IPS-20b (cell line): Measurements from ENCODE around the gene GPR149.
A peak's percentile ranks its signal among the peaks of the same experiment; 100 is the strongest.
"Not testable (repeated sequence)": the region's sequence is repeated elsewhere in the genome, so short reads cannot be mapped to it uniquely, and the experiment has no call there.

ENCODE experiments used
- H3K27ac ChIP-seq: one replicate; pipeline ENCODE4 v1.5.1; 2013; ENCODE audit warnings: low read length
- H3K27me3 ChIP-seq: 2 replicates; pipeline ENCODE4 v1.6.1; 2013; ENCODE audit warnings: mild to moderate bottlenecking, low read length, inconsistent platforms; ENCODE audit not compliant: insufficient read depth
- H3K36me3 ChIP-seq: 2 replicates; pipeline ENCODE4 v1.6.1; 2013; ENCODE audit warnings: low read depth, mild to moderate bottlenecking, inconsistent platforms, low read length, moderate library complexity; ENCODE audit not compliant: insufficient read depth
- H3K4me1 ChIP-seq: 2 replicates; pipeline ENCODE4 v1.6.1; 2013; ENCODE audit warnings: mild to moderate bottlenecking, control low read depth, inconsistent platforms, low read length, moderate library complexity; ENCODE audit not compliant: insufficient read depth
- H3K4me3 ChIP-seq: 2 replicates; pipeline ENCODE4 v1.5.1; 2013; ENCODE audit warnings: mild to moderate bottlenecking, low read length, inconsistent platforms
- H3K9ac ChIP-seq: 2 replicates; pipeline ENCODE4 v1.6.1; 2013; ENCODE audit warnings: low read depth, mild to moderate bottlenecking, inconsistent platforms, low read length, moderate library complexity
- H3K9me3 ChIP-seq: 2 replicates; pipeline ENCODE4 v1.6.1; 2013; ENCODE audit warnings: mild to moderate bottlenecking, low read depth, low read length, inconsistent platforms; ENCODE audit not compliant: insufficient read depth

The GPR149 gene

GRCh38 chr3:154430014-154430413 is at the start of gene GPR149:
Gene GPR149 (minus strand): TSS chr3:154430190. CDS start chr3:154429615, 575 bp downstream.
- no peaks in the 10 kb centered on the region for H3K36me3 ChIP-seq
- H3K9ac ChIP-seq: no peak within 1 kb of the TSS
- H3K27ac ChIP-seq: no peak within 1 kb of the TSS
- no peaks in the 10 kb centered on the region; the same call in 1 of the 2 replicates for H3K4me1 ChIP-seq
- peaks cover 50% of the 10 kb centered on the region for H3K27me3 ChIP-seq
- H3K9me3 ChIP-seq: no peaks in the 10 kb centered on the region
- peak within 1 kb of the TSS; percentile 76; the same call in 1 of the 2 replicates for H3K4me3 ChIP-seq

- H3K27ac ChIP-seq: no peak overlapping the region
Measured at GRCh38 chr3:154473769-154474168, 43.8 kb upstream of the GPR149 start.

GRCh38 chr3:154469585-154469984 is 39.6 kb upstream of the GPR149 start:
- no peaks in the 10 kb centered on the region for H3K36me3 ChIP-seq
- H3K9me3 ChIP-seq: peaks cover 8% of the 10 kb centered on the region
- H3K4me3 ChIP-seq: no peak overlapping the region
- H3K27me3 ChIP-seq: no peaks in the 10 kb centered on the region
- no peak overlapping the region for H3K27ac ChIP-seq
- H3K9ac ChIP-seq: no peak overlapping the region
- 0 out of 2 replicates have a peak, but pooled peaks cover 4% of the 10 kb centered on the region for H3K4me1 ChIP-seq

More at GRCh38 chr3:154473769-154474168, 43.8 kb upstream of the GPR149 start:
- Histone ChIP-seq H3K9ac (no peak overlapping the region), H3K9me3 (peaks cover 8% of the 10 kb centered on the region), H3K4me3 (no peak overlapping the region), H3K4me1 (0 out of 2 replicates have a peak, but pooled peaks cover 4% of the 10 kb centered on the region), H3K27me3 (no peaks in the 10 kb centered on the region), H3K36me3 (no peaks in the 10 kb centered on the region)

- Histone ChIP-seq H3K36me3 (no peaks in the 10 kb centered on the region), H3K4me3 (no peak overlapping the region), H3K4me1 (0 out of 2 replicates have a peak, but pooled peaks cover 3% of the 10 kb centered on the region), H3K9me3 (no peaks in the 10 kb centered on the region), H3K27me3 (no peaks in the 10 kb centered on the region), H3K27ac (no peak overlapping the region), H3K9ac (no peak overlapping the region)
Measured at GRCh38 chr3:154464440-154465190, 34.6 kb upstream of the GPR149 start.

- no peaks in the 10 kb centered on the region for H3K9me3 ChIP-seq
- no peak overlapping the region for H3K4me3 ChIP-seq
- no peak overlapping the region for H3K27ac ChIP-seq
- H3K27me3 ChIP-seq: no peaks in the 10 kb centered on the region
- no peaks in the 10 kb centered on the region for H3K4me1 ChIP-seq
- no peaks in the 10 kb centered on the region for H3K36me3 ChIP-seq
- no peak overlapping the region for H3K9ac ChIP-seq
Measured at GRCh38 chr3:154458560-154458959, 28.6 kb upstream of the GPR149 start.

- H3K4me1 ChIP-seq, H3K9me3 ChIP-seq, H3K27me3 ChIP-seq, H3K4me3 ChIP-seq, H3K27ac ChIP-seq, H3K9ac ChIP-seq, H3K36me3 ChIP-seq: not testable (repeated sequence)
Measured at GRCh38 chr3:154439081-154439480, 9.1 kb upstream of the GPR149 start.

GRCh38 chr3:154431043-154431442 is 1.1 kb upstream of the GPR149 start:
- no peak overlapping the region for H3K9ac ChIP-seq
- H3K27ac ChIP-seq: no peak overlapping the region
- no peaks in the 10 kb centered on the region for H3K36me3 ChIP-seq
- H3K9me3 ChIP-seq: no peaks in the 10 kb centered on the region
- H3K27me3 ChIP-seq: peaks cover 50% of the 10 kb centered on the region
- H3K4me1 ChIP-seq: no peaks in the 10 kb centered on the region; the same call in 1 of the 2 replicates
- no peak overlapping the region for H3K4me3 ChIP-seq

GRCh38 chr3:154428286-154429206 is 1.4 kb downstream of the GPR149 start:
- H3K36me3 ChIP-seq: no peaks in the 10 kb centered on the region
- no peak overlapping the region for H3K27ac ChIP-seq
- H3K4me1 ChIP-seq: no peaks in the 10 kb centered on the region; the same call in 1 of the 2 replicates
- peaks cover 50% of the 10 kb centered on the region for H3K27me3 ChIP-seq
- peak overlapping the region; percentile 76 for H3K4me3 ChIP-seq
- H3K9me3 ChIP-seq: no peaks in the 10 kb centered on the region
- H3K9ac ChIP-seq: no peak overlapping the region

- H3K4me1 ChIP-seq: no peaks in the 10 kb centered on the region; the same call in 1 of the 2 replicates
- no peak overlapping the region for H3K27ac ChIP-seq
- peak overlapping the region; percentile 76 for H3K4me3 ChIP-seq
- no peak overlapping the region for H3K9ac ChIP-seq
- no peaks in the 10 kb centered on the region for H3K36me3 ChIP-seq
- H3K27me3 ChIP-seq: peaks cover 50% of the 10 kb centered on the region
- H3K9me3 ChIP-seq: no peaks in the 10 kb centered on the region
Measured at GRCh38 chr3:154427685-154428285, 2.2 kb downstream of the GPR149 start.

- H3K4me3 ChIP-seq: no peak overlapping the region
- no peak overlapping the region for H3K27ac ChIP-seq
- H3K4me1 ChIP-seq: no peaks in the 10 kb centered on the region; the same call in 1 of the 2 replicates
- H3K27me3 ChIP-seq: peaks cover 15% of the 10 kb centered on the region
- no peaks in the 10 kb centered on the region for H3K36me3 ChIP-seq
- no peaks in the 10 kb centered on the region for H3K9me3 ChIP-seq
- H3K9ac ChIP-seq: no peak overlapping the region
Measured at GRCh38 chr3:154422694-154423093, 7.3 kb downstream of the GPR149 start.

- Histone ChIP-seq H3K27me3 (no peaks in the 10 kb centered on the region), H3K9me3 (no peaks in the 10 kb centered on the region), H3K36me3 (no peaks in the 10 kb centered on the region), H3K9ac (no peak overlapping the region), H3K4me1 (no peaks in the 10 kb centered on the region), H3K27ac (no peak overlapping the region), H3K4me3 (no peak overlapping the region)
Measured at GRCh38 chr3:154421083-154421482, 8.9 kb downstream of the GPR149 start.
